Heart left ventricle (tissue), 13 donors: ENCODE data around the gene DEXI.

Experiments used
- CTCF ChIP-seq, 12 donors: fragments of 200-600 bp; sonication (generic) in 4 of 12; IDR thresholded peaks; one replicate each; pipeline versions ENCODE4 v1.5.0 to v1.8.0; 2018 to 2022; ENCODE audit warnings: antibody characterized with exemption in 12 of 12, mild to moderate bottlenecking in 5 of 12
- POLR2A ChIP-seq, 2 donors: fragments of 450-650 bp; IDR thresholded peaks; one replicate each; pipeline ENCODE4 v1.6.1; 2017; ENCODE audit warnings: antibody characterized with exemption in 2 of 2, mild to moderate bottlenecking in 2 of 2, moderate library complexity in 2 of 2
- donor health status: ischemic (EF 13 %, LVEDD 7.1; RV severe dilation, severe dysfunction).
- donor health status: DM: no; HTN: yes; CAD: no.
- donor health status: DM: no; HTN: no; CAD: no.
- donor health status: ischemic (EF 25% LVEDD 6.9; RV normal size, moderate dysfunction).
- donor health status: ischemic (EF 25% LVEDD 5.7; RV mildly dilated, moderate dysfunction).
- donor health status: ischemic (EF 35%, LVEDD 5.7; RV mildly dilated, moderate dysfunction).
- donor health status: nonischemic (EF 11% LVEDD 7.7; RV severe dilation, severe dysfunction).
- donor health status: DM: yes; HTN: yes; CAD: no.
- donor health status: PGD.
- donor health status: ischemic (EF 29% LVEDD 5.4; RV normal size, mild dysfunction).
- donor health status: nonischemic (EF 23%, LVEDD 6.1; RV moderate dilation, normal function).

- TF ChIP-seq POLR2A (IDR thresholded peaks at IDR 0.05) (no peak), CTCF (IDR thresholded peaks at IDR 0.05) (no peak)
Measured at GRCh38 chr16:10969615-10970014, 27.3 kb upstream of the DEXI start.
